Spleen (tissue), 7 donors: ENCODE data around the gene CCDC175.

Experiments
- CTCF ChIP-seq, 11 experiments: fragments of 200-600 bp in 7 of 11; fragments of 450-650 bp in 4 of 11; sonication (generic) in 4 of 11; IDR thresholded peaks in 8 of 11; conservative IDR thresholded peaks in 3 of 11; 1 replicate in 7 of 11; 2 replicates in 4 of 11; pipeline versions ENCODE4 v1.4.0 to v1.8.0; 2016 to 2021; ENCODE audit warnings: antibody characterized with exemption in 11 of 11, inconsistent platforms in 4 of 11, mild to moderate bottlenecking in 1 of 11
- POLR2A ChIP-seq, 3 donors: fragments of 450-650 bp; IDR thresholded peaks; one replicate each; pipeline ENCODE4 v1.5.1; 2017; ENCODE audit warnings: antibody characterized with exemption in 3 of 3, mild to moderate bottlenecking in 1 of 3
- donor health status: DM: no; HTN: no; CAD: no; lungs with moderate emphysema.
- donor health status: DM: no; HTN: no; CAD: no.
- donor health status: DM: no; HTN: no; CAD: no.

DNA sequence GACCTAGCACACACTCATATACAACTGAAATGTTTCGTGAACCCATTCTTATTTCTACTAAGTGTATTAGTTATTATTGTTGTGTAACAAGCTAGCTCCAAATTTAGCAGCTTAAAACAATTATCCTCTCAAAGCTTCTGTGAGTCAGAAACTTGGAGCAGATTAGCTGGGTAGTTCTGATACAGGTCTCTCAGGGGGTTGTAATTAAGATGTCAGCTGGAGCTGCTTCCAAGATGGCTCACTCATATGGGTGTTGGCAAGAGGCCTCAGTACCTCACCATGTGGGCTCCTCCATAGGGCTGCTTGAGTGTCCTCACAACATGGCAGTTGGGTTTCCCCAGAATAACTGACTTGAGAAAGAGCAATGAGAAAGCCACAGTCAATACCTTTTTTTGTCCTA is 121.2 kb downstream of the CCDC175 start:
- no peak for TF ChIP-seq POLR2A (IDR thresholded peaks at IDR 0.05)
- TF ChIP-seq CTCF (IDR thresholded peaks at IDR 0.05 in 8 of 11, conservative IDR thresholded peaks at IDR 0.05 in 3 of 11) = no peak
